Stimulated activated CD4-positive, alpha-beta T cell treated with anti-CD3 and anti-CD28 coated beads, Interleukin-1b, Interleukin-23, amount 100 ng/mL, for 48 hours (primary cell): ENCODE data around the gene HOXC9.

ENCODE experiments used
- DNase-seq: peaks from one replicate; pipeline ENCODE4 v3.0.0-alpha.2; 2020

Gene HOXC9

DNA sequence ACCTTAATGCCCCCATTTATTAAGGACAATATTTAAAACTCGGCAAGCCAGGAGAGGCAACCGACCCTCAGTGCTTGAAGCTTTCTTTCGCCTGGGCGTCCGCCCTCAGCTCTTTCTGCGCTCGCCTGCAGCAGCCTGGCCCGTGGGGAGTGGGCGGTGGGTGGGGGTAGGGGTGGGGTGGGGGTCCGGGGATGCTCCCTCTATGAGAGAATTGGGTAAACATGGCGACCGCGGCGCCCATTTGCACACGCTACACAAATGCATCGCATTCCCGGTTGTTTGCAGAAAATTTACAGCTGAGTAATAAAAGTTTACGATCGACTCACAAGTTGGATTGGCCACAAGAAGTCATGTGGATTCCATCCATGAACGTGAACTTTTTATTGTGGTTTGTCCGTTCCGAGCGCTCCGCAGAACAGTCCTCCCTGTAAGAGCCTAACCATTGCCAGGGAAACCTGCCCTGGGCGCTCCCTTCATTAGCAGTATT is 16.6 kb downstream of the HOXC9 start:
- no peak for DNase-seq

DNA sequence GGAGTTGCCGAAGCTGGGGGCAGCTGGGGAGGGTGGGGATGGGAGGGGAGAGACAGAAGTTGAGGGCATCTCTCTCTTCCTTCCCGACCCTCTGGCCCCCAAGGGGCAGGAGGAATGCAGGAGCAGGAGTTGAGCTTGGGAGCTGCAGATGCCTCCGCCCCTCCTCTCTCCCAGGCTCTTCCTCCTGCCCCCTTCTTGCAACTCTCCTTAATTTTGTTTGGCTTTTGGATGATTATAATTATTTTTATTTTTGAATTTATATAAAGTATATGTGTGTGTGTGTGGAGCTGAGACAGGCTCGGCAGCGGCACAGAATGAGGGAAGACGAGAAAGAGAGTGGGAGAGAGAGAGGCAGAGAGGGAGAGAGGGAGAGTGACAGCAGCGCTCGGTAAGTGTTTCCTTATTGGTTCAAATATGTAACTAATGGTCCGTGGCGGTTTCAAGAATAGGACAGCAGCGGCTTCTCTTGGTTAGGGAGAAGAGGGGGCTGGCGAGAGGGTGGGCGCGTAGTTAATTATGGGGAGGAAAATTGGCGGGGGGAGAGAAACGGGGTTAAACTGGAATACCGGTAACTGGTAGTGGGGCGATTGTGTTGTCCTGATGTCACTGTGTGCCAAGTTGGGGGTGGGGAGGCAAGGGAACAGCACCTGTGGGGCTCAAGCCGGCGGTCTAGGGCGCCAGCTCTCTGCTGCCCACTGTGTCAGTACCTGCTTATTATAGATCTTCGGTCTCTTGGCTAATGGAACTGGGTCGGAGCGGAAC is 17.2 kb downstream of the HOXC9 start:
- DNase-seq: no peak

DNA sequence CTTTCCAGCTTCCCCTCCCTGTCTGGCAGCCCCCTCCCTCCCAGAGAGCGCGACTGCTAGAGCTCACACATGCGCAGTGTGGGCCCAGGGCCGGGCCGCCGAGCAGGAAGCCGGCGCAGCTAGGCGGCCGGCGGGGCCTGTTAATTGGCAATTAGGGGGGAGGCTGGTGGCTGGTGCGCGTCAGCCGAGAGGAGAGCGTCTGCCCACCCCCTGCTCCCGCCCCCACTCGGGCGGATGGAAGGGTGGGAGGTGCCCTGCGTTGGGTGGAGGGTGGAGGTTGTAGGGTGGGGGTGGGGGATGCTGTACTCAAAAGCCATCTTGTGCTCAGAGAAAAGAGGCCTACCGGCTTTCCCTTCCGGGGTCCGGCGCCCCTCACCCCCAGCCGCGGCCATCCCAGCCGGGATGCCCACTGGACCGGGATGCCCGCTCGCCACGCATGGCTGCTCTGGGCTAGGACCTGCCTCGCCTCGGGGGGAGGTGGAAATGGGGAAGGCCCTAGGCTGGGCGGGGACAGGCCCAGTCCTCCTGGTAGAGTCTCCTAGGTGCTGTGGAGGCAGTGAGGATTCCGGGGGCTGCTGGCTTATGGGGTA is 18.0 kb downstream of the HOXC9 start:
- DNase-seq: peak; percentile 63

DNA sequence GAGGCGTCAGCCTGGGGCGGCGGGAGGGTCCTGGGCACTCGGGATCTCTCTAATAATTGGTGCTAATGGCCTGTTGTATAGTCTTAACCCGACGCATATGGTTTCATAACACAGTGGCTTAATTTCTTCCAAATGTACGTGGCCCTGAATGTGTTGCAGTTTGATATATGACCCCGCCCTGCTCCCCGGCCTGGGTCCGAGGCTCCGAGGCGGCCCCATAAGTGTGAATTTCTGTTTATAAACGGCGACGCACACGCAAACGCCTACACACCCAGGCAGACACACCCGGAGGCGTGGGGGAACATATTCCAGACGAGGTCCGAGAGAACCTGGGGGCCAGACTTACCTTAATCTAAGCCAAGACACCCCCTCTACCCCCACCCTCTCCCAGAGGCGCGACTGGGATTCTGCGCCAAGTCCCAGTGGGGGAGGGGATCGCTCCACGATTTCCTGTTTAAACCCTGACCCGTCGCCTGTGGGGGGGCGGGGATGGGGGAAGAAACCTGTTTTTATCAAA is 18.6 kb downstream of the HOXC9 start:
- no peak for DNase-seq

DNA sequence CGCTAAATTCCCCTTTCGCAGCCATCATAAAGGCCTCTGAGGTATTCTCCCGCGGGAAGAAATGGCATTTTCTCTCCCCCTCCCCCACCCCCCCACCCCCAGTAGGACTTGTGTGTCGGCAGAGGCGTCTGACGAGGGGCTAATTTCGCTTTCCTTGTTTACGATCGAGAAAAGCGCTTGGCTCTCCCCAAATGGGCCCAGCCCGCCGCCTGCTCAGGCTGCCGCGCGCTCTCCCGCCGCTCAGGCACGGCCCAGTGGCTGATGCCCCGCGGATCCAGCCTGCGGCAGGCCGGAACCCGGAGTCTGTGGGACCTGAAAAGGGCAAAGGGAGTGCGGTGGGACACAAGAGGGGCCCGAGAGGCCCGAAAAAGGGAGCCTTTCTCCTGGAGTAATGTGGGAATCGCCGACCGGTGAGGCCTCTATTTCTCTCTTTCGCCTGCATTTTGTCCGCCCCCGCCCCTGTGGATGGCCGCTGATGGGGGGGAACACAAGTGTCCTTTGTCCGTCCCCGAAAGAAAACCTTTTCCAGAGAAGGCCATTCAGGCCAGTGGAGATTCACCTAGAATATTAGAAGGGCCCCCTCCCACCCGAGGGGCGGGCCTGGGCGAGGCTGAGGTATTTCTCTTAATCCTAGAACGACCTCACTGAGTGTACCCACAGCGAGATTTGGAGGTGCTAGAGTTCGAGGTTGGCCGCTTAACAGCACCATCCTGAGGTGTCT is 19.3 kb downstream of the HOXC9 start:
- no peak for DNase-seq

DNA sequence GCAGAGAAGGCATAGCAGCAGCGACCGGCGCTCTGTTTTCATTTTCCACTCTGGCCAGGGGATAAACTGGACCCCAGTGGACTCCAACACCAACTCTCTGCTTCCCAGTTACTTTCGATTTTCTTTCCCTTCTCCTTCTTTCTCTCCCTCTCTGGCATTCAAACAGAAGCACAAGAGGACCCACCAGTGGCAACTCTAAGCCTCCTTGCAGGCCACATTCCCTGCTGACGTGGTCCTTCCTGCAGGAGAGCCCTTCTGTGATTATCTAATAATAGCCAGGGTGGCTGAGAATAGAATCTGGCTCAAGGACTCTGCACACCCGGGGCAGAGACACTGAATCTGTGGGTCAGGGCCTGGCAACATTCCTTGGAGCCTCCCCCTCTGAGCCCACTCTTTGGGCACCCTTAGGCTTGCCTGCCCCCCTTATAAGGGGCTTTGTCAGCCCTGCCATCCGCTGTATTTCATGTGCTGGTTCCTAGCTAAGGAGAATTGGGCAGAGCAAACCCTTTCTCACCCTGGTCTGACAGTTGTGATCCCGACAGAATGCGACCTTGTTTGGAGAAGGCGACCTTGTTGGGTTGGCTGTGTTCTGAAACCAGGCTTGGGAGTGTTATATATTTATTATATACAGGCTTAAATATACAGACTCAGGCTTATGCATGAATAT is 20.1 kb downstream of the HOXC9 start:
- no peak for DNase-seq

DNA sequence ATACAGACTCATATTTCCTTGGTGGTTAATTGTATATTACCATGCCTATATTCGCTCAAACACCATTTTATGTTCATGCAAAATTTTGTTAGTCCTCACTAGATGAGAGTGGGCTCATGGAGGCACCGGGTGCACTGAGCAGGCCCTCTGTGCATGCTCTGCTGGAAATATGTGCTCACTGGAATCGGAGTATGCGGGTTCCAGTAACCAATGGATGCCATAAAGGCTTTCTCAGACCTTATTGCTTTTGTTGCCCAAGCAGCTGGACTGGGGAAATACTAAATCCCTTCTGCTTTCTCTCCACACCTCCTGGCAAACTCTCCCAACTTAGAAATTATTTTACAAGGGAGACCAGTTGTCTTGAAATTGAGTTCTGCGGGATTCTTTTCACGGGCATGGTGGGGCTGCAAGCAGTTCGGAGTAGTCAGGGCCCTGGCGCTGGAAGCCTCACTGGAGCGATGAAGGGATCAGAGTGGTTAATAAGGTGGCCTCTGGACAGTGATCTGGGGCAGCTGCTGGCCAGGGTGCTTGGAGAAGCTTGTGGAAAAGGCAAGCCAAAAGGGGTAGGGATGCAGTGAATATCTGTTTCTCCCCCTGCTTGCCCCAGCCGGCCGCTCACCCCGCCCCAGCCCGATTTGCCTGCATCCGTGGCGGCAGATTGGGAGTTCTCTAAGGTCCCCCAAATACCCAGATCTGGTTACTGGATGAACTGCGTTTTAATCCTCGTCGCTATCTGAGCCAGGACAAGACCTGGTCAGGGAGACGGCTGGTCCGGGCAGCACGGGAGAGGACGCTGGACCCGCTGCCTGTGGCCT is 20.8 kb downstream of the HOXC9 start:
- DNase-seq: no peak

DNA sequence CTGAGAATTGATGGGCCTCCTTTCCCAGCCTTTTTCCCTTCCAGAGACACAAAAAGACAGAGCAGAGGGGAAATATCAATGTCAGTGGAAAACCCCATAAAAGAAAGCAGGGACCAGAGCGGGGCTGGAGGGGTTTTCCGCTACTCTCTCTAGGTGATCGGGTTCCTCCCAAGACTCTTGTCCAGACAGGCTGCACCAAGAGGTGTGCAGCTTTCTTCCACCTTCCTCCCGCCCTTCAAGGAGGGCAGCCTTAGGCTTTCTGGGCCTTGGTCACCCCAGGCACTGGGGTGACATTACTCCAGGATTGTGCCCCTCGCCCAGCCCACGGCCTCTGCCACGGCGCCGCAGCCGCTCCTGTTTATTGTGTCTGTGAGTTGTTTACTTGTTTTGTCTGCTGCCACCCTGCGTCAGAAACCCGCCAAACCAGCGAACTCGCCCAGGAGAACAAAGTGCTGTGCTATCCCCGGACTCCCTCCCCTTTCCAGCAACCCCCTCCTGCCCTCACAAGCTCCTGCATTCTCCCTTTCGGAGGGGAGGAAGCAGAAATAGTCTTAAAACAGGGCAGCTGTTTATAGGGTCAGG is 21.6 kb downstream of the HOXC9 start:
- no peak for DNase-seq

DNA sequence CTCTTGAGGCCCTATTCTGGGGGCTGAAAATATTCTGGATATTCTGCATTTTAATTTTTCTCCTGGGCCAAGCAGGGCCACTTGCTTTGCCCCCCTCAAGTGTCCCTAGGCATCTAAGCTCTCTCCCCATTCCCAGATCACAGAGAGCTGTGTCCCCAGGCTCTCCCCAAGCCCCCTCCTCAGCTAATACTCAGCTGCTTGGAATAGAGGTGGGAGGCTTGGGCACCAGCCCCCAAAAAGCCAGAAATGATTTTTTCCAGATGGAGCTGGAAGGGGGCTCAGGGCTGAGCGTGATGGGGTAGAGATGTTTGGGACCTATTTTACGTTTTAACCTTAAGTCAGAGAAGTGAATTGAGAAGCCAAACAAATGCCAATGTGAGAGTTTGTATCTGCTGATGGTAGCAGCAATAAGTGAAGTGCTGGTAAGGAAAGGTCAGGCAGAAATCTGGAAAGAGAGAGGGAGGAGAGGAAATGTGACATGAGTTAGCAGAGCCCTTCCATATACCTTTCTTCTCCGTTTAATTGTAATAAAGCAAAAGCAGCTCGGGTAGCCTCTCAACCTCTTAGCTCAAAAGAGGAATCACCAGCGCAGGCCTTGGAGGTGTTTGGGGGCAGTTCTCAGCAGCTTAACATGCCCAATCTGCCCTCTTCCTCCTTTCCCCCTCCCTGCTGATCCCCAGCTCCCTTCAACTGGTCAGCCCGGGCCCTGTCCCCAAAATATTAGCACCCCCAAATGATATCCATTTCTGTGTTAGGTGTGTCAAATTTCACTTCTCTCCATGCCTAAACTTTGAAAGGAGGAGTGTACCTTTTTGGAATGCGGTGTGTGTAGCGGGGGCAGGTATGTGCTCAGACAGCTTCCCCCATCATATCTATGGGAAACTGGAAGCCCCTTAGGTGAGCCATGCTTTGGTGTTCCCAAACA is 23.3 kb downstream of the HOXC9 start:
- no peak for DNase-seq

DNA sequence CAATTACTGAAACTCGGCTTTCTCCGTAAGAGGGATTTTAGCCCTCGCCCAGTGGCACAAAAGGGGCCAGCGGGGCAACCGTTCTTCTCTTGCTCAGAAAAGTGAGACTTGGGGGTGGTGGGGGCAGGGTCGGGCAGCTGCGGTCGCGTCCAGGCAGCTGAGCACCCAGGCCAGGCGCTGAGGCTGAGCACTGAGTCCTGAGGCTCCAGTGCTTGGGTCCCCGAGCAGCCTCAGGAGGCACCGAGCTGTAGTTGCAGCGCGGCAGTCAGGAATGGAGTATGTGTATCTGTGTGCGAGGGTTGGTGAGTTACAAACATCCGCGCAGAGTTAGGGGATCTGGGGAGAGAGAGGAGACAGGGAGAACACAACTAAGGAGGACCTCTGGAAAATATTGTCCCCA is 24.2 kb downstream of the HOXC9 start:
- no peak for DNase-seq

DNA sequence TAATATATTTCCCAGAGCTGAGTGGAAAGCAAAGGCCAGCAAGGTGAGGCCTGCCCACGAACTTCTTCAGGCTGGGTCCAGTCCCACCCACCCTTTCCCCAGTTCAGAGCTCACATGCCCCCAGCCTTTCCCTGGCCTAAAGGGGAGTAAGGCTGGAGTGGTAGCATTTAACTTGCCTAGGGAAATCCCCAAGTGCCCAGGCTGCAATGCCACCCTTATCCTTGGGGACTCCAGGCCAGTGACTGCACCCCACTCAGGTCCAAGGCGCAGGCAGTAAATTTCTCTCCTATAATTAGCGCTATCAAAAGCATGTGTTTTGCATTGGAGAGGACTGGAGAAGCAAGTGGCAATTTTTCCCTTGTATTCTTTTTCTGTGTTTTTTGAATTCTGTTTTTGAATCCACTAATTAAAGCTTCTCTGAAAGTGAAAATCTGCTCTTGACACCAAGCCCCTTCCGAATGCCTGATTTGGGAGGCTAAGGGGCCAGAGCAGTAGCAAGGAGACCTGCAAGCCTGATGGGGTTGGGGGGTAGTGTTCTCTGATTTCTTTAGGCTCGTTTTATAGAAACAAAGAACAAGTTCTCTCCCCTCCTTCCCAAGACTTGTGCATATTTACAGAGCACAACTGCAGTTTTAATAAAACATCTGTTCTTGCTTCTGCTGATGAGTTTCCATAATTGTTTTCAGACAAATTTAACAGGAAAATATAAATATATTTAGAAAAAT is 24.8 kb downstream of the HOXC9 start:
- no peak for DNase-seq

DNA sequence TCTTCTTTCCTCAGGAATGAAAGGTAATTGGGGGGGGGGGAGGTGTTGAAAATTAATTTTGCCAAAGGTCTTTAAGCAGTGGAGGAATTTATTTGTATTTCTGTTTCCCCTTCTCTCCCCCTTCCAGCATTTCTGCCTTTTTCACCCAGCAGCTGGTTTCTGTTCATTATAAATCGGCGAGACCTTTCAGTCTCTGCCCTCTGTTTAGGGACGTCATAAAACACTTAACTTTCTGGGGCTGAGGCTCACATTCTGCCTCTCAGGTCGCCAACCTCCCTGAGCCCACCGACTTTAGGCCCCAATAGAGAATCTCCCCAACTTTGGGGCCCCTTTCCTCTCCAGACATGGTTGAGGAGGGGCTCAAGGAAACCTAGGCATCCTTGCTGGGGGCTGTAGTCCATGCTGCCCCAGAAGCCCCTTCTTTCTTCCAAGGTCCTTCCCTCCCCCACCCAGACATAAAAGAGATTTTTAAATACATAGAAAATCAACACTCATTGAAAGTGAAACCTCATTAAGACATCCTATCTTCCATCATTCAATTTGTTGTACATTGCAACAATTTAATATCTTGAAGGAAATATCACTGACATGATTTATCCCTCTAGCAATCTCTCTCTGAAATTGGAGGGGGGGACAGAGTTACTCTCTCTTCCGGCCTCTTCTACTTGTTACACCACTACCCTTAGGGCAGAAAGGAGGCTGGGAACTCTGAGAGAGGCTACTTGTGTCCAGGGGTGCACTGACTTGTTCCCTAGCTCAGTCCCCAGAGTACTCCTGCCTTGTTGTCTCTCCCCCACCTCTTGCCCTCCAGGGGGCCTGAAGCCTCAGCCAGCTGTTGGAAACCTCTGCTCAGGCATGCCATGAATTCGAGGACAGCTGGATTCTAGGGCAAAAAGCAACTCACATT is 25.8 kb downstream of the HOXC9 start:
- no peak for DNase-seq

DNA sequence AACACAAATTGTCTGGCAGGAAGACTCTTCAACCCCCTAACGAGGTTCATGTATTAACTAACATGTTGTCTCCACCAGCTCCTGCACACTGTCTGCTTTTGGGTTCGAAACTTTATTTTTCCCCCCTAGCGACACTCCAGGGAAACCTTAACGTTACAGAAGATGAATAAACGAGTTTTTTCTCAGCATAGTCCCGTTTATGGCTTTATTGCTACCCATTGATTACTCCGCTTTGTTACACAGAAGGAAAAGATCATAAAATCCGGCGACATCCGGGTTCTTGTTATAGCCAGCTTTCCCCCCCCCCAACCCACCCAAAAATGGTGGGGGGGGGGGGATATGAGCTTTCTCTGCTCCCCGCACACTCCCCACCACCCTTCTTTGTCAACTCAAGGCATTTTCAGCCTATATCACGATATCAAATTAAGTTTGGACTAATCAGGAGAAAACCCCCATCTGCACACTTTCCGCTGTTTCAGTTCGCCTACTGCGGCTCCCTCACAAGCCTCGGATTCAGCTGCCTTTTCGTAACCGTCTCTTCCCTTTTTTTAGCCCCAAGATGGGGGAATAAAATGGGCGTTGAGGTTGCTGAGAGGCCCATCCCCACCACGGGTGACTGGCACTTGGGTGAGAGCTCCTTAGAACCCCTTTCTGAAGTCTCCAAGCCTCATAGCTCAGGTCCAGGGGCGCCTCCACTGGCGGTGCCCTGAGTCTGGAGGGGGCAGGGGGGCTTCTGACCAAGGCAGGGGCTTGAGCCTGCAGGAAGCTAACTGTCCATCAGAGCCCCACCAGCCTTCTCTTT is 26.9 kb downstream of the HOXC9 start:
- no peak for DNase-seq

DNA sequence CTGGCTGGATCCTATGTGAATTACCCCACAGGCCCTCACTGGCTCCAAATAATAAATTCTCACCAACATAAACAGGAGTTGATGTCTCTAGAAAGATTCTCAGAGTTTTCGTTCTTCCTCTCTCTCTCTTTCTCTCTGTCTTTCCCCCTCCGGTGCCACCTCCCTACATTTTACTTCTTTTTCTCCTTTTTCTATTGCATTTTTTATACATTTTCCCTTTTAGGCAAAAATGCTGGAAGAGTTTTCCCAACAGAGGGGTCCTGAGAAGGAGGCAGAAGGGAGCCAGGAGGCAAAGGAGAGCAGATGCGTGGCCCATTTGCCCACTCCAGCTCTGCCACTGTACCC is 27.5 kb downstream of the HOXC9 start:
- no peak for DNase-seq

DNA sequence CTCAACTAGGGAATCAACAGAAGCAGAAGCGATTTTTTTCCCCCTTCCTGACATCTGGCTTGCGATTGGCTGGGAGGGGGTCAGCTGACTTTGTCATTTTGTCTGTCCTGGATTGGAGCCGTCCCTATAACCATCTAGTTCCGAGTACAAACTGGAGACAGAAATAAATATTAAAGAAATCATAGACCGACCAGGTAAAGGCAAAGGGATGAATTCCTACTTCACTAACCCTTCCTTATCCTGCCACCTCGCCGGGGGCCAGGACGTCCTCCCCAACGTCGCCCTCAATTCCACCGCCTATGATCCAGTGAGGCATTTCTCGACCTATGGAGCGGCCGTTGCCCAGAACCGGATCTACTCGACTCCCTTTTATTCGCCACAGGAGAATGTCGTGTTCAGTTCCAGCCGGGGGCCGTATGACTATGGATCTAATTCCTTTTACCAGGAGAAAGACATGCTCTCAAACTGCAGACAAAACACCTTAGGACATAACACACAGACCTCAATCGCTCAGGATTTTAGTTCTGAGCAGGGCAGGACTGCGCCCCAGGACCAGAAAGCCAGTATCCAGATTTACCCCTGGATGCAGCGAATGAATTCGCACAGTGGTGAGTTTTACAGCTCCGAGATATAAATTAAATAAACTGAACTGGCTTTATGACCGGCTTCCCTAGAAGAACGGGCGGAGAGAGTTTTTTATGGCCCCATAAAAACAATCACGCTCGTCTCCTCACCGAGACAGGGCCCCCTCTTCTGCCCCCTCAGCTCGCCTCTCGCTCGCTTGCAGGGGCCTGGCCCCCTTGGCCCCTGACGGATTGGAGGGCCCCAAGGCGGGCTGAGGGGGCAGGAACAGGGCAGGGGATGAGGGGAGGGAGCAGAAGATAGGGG is 28.6 kb downstream of the HOXC9 start, which contains the start of gene HOXC6:
TSS of gene HOXC6 (plus strand) at position 127 of the 888 bp plus-strand sequence. CDS start at position 209, 82 bp downstream.
- no peak for DNase-seq

DNA sequence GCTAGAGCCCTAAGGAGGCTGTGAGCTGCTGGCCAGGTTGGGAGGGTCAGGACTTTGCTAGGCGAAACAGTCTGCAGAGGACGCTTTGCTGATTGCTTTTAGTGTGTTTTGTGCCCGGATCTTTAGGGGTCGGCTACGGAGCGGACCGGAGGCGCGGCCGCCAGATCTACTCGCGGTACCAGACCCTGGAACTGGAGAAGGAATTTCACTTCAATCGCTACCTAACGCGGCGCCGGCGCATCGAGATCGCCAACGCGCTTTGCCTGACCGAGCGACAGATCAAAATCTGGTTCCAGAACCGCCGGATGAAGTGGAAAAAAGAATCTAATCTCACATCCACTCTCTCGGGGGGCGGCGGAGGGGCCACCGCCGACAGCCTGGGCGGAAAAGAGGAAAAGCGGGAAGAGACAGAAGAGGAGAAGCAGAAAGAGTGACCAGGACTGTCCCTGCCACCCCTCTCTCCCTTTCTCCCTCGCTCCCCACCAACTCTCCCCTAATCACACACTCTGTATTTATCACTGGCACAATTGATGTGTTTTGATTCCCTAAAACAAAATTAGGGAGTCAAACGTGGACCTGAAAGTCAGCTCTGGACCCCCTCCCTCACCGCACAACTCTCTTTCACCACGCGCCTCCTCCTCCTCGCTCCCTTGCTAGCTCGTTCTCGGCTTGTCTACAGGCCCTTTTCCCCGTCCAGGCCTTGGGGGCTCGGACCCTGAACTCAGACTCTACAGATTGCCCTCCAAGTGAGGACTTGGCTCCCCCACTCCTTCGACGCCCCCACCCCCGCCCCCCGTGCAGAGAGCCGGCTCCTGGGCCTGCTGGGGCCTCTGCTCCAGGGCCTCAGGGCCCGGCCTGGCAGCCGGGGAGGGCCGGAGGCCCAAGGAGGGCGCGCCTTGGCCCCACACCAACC is 29.8 kb downstream of the HOXC9 start:
- no peak for DNase-seq
